GM18951 (cell line): Measurements from ENCODE around the gene COL2A1.

Experiments used
- POLR2A ChIP-seq: IDR thresholded peaks from 4 replicates; pipeline ENCODE4 v1.6.1; 2011; ENCODE audit warnings: mild to moderate bottlenecking; ENCODE audit not compliant: insufficient read length, insufficient read depth; ENCODE audit errors: extremely low read depth
- in situ Hi-C: fragments of 300-500 bp; cut with MboI; formaldehyde crosslinking; loops from one replicate; pipeline ENCODE4 v1.12.0; 2022; ENCODE audit warnings: low sequenced_read_pairs, mixed read lengths, inconsistent platforms; ENCODE audit not compliant: unreplicated experiment

Gene COL2A1

GRCh38 chr12:47986832-47987231 lies 17.4 kb downstream of the COL2A1 start:
- in situ Hi-C loops, result no loop called here

GRCh38 chr12:47986291-47986660 lies 18.0 kb downstream of the COL2A1 start:
- in situ Hi-C loops, result no loop called here
- no peak for TF ChIP-seq POLR2A

More at GRCh38 chr12:47986832-47987231, 17.4 kb downstream of the COL2A1 start:
- no peak for TF ChIP-seq POLR2A

GRCh38 chr12:47985596-47986290 lies 18.5 kb downstream of the COL2A1 start:
- TF ChIP-seq POLR2A, result no peak
- in situ Hi-C loops, result no loop called here

GRCh38 chr12:47984331-47984801 lies 19.9 kb downstream of the COL2A1 start:
- no peak for TF ChIP-seq POLR2A
- in situ Hi-C loops, result no loop called here

GRCh38 chr12:47983541-47984115 lies 20.6 kb downstream of the COL2A1 start:
- in situ Hi-C loops, result no loop called here

GRCh38 chr12:47982770-47983169 lies 21.5 kb downstream of the COL2A1 start:
- no peak for TF ChIP-seq POLR2A
- in situ Hi-C loops, result no loop called here

More at GRCh38 chr12:47983541-47984115, 20.6 kb downstream of the COL2A1 start:
- no peak for TF ChIP-seq POLR2A

- TF ChIP-seq POLR2A, result no peak
- in situ Hi-C loops, result no loop called here
Measured at GRCh38 chr12:47982311-47982710, 22.0 kb downstream of the COL2A1 start.

- TF ChIP-seq POLR2A, result no peak
- in situ Hi-C loops, result no loop called here
Measured at GRCh38 chr12:47981496-47982260, 22.6 kb downstream of the COL2A1 start.

GRCh38 chr12:47980779-47981495 lies 23.3 kb downstream of the COL2A1 start:
- in situ Hi-C loops, result no loop called here
- no peak for TF ChIP-seq POLR2A

- no peak for TF ChIP-seq POLR2A
Measured at GRCh38 chr12:47980197-47980596, 24.1 kb downstream of the COL2A1 start.

GRCh38 chr12:47979686-47980085 lies 24.6 kb downstream of the COL2A1 start:
- no peak for TF ChIP-seq POLR2A
- in situ Hi-C loops, result no loop called here

More at GRCh38 chr12:47980197-47980596, 24.1 kb downstream of the COL2A1 start:
- in situ Hi-C loops, result no loop called here

GRCh38 chr12:47979166-47979565 lies 25.1 kb downstream of the COL2A1 start:
- TF ChIP-seq POLR2A, result no peak
- in situ Hi-C loops, result no loop called here

GRCh38 chr12:47978598-47978873 lies 25.7 kb downstream of the COL2A1 start:
- TF ChIP-seq POLR2A, result no peak
- in situ Hi-C loops, result no loop called here

GRCh38 chr12:47977772-47978597 lies 26.3 kb downstream of the COL2A1 start:
- in situ Hi-C loops, result no loop called here
- TF ChIP-seq POLR2A, result no peak
